H9 (cell line): Measurements from ENCODE around the gene TM6SF1. TPM values are rescaled to one million over a fixed set of nuclear protein-coding genes. Genes with fewer than 3 reads are reported as not detected.

ENCODE experiments used
- DNase-seq: peaks from one replicate; pipeline ENCODE4 v3.0.0-alpha.2; 2017
- H2AFZ ChIP-seq: one replicate; pipeline ENCODE4 v1.6.1; 2013; ENCODE audit warnings: mild to moderate bottlenecking, low read length, control low read depth, moderate library complexity
- H2AK5ac ChIP-seq: 2 replicates; pipeline ENCODE4 v1.6.1; 2013; ENCODE audit warnings: low read length, control low read depth, mixed read lengths; ENCODE audit not compliant: insufficient read length
- H2BK120ac ChIP-seq: one replicate; pipeline ENCODE4 v1.6.1; 2013; ENCODE audit warnings: low read depth, mild to moderate bottlenecking, low read length, control low read depth, inconsistent platforms; ENCODE audit not compliant: poor library complexity, severe bottlenecking
- H2BK12ac ChIP-seq: 2 replicates; pipeline ENCODE4 v1.6.1; 2013; ENCODE audit warnings: low read length, control low read depth, mixed read lengths, low read depth; ENCODE audit not compliant: insufficient read length
- H2BK15ac ChIP-seq: 2 replicates; pipeline ENCODE4 v1.6.1; 2013; ENCODE audit warnings: low read depth, low read length, control low read depth
- H2BK20ac ChIP-seq: one replicate; pipeline ENCODE4 v1.6.1; 2013; ENCODE audit warnings: low read depth, mild to moderate bottlenecking, low read length, control low read depth, inconsistent platforms; ENCODE audit not compliant: poor library complexity, severe bottlenecking
- H2BK5ac ChIP-seq: 2 replicates; pipeline ENCODE4 v1.6.1; 2013; ENCODE audit warnings: low read length, control low read depth, mixed read lengths; ENCODE audit not compliant: insufficient read length
- H3K14ac ChIP-seq: 2 replicates; pipeline ENCODE4 v1.6.1; 2013; ENCODE audit warnings: low read length, control low read depth; ENCODE audit not compliant: insufficient read depth
- H3K18ac ChIP-seq: 2 replicates; pipeline ENCODE4 v1.6.1; 2013; ENCODE audit warnings: low read depth, mild to moderate bottlenecking, mixed read lengths, low read length, control low read depth; ENCODE audit not compliant: insufficient read length
- H3K23ac ChIP-seq: 2 replicates; pipeline ENCODE4 v1.6.1; 2013; ENCODE audit warnings: low read length, control low read depth, mixed read lengths, low read depth; ENCODE audit not compliant: insufficient read length
- H3K23me2 ChIP-seq: 2 replicates; pipeline ENCODE4 v1.6.1; 2013; ENCODE audit warnings: low read depth, mild to moderate bottlenecking, mixed read lengths, low read length, control low read depth; ENCODE audit not compliant: insufficient read length, poor library complexity, severe bottlenecking
- H3K27ac ChIP-seq: 2 replicates; pipeline ENCODE4 v1.5.1; 2013; ENCODE audit warnings: low read length, control low read depth, mixed read lengths, low read depth; ENCODE audit not compliant: insufficient read length
- H3K27me3 ChIP-seq: 2 replicates; pipeline ENCODE4 v1.6.1; 2013; ENCODE audit warnings: low read length, control low read depth, inconsistent platforms; ENCODE audit not compliant: insufficient read depth
- H3K4ac ChIP-seq: 2 replicates; pipeline ENCODE4 v1.6.1; 2013; ENCODE audit warnings: low read depth, mild to moderate bottlenecking, control low read depth, inconsistent platforms, low read length, moderate library complexity
- H3K4me1 ChIP-seq: 2 replicates; pipeline ENCODE4 v1.6.1; 2013; ENCODE audit warnings: low read length, control low read depth, inconsistent platforms; ENCODE audit not compliant: insufficient read depth
- H3K4me2 ChIP-seq: 2 replicates; pipeline ENCODE4 v1.6.1; 2013; ENCODE audit warnings: low read length, control low read depth, mixed read lengths; ENCODE audit not compliant: insufficient read length, insufficient read depth
- H3K56ac ChIP-seq: 2 replicates; pipeline ENCODE4 v1.6.1; 2013; ENCODE audit warnings: low read depth, mild to moderate bottlenecking, mixed read lengths, low read length, control low read depth; ENCODE audit not compliant: insufficient read length
- H3K79me1 ChIP-seq: 2 replicates; pipeline ENCODE4 v1.6.1; 2013; ENCODE audit warnings: low read depth, mild to moderate bottlenecking, moderate library complexity, low read length, control low read depth, inconsistent platforms; ENCODE audit not compliant: insufficient read depth, poor library complexity, severe bottlenecking
- H3K79me2 ChIP-seq: 2 replicates; pipeline ENCODE4 v1.6.1; 2013; ENCODE audit warnings: low read length, control low read depth, inconsistent platforms; ENCODE audit not compliant: insufficient read depth
- H3K9ac ChIP-seq: 2 replicates; pipeline ENCODE4 v1.6.1; 2013; ENCODE audit warnings: low read length, control low read depth, mixed read lengths; ENCODE audit not compliant: insufficient read length; ENCODE audit errors: extremely low read depth
- H3K9me3 ChIP-seq: one replicate; pipeline ENCODE4 v1.6.1; 2013; ENCODE audit warnings: low read depth, low read length, inconsistent platforms; ENCODE audit not compliant: control insufficient read depth
- H3T11ph ChIP-seq: one replicate; pipeline ENCODE4 v1.6.1; 2013; ENCODE audit warnings: mild to moderate bottlenecking, low read length, control low read depth, inconsistent platforms
- H4K20me1 ChIP-seq: one replicate; pipeline ENCODE4 v1.6.1; 2013; ENCODE audit not compliant: control insufficient read depth, insufficient read length, insufficient read depth
- H4K5ac ChIP-seq: 2 replicates; pipeline ENCODE4 v1.6.1; 2013; ENCODE audit warnings: low read depth, mild to moderate bottlenecking, mixed read lengths, low read length, control low read depth; ENCODE audit not compliant: insufficient read length
- H4K8ac ChIP-seq: replicated peaks from 2 replicates; pipeline ENCODE4 v1.6.1; 2013; ENCODE audit warnings: low read length, control low read depth, mixed read lengths, low read depth; ENCODE audit not compliant: insufficient read length
- H4K91ac ChIP-seq: 2 replicates; pipeline ENCODE4 v1.6.1; 2013; ENCODE audit warnings: low read depth, mild to moderate bottlenecking, moderate library complexity, mixed read lengths, low read length, control low read depth; ENCODE audit not compliant: insufficient read length
- H3K27ac Mint-ChIP-seq, 3 experiments: 2 replicates in 2 of 3; 3 replicates in 1 of 3; pipeline ENCODE4 v1.8.0; 2020 to 2021; ENCODE audit warnings: mixed read lengths in 3 of 3, mild to moderate bottlenecking in 1 of 3, moderate library complexity in 1 of 3
- H3K27me3 Mint-ChIP-seq: 2 replicates; pipeline ENCODE4 v1.8.0; 2021; ENCODE audit warnings: low read depth, mild to moderate bottlenecking, moderate library complexity, mixed read lengths
- H3K36me3 Mint-ChIP-seq, 3 experiments: 2 replicates in 2 of 3; 3 replicates in 1 of 3; pipeline ENCODE4 v1.8.0; 2020 to 2021; ENCODE audit warnings: low read depth in 3 of 3, mixed read lengths in 3 of 3; ENCODE audit not compliant: insufficient read depth in 1 of 3
- H3K4me1 Mint-ChIP-seq, 2 experiments: 2 replicates each; pipeline ENCODE4 v1.8.0; 2020; ENCODE audit warnings: mixed read lengths in 2 of 2
- H3K4me3 Mint-ChIP-seq, 2 experiments: 2 replicates in 1 of 2; 3 replicates in 1 of 2; pipeline ENCODE4 v1.8.0; 2020 to 2021; ENCODE audit warnings: mild to moderate bottlenecking in 2 of 2, mixed read lengths in 2 of 2, moderate library complexity in 1 of 2
- H3K9me3 Mint-ChIP-seq, 2 experiments: 2 replicates in 1 of 2; 3 replicates in 1 of 2; pipeline ENCODE4 v1.8.0; 2020; ENCODE audit warnings: mild to moderate bottlenecking in 2 of 2, mixed read lengths in 2 of 2, moderate library complexity in 1 of 2
- CTCF ChIP-seq: fragments of 200-600 bp; sonication (generic); conservative IDR thresholded peaks from 3 replicates; pipeline ENCODE4 v1.8.0; 2021; ENCODE audit warnings: antibody characterized with exemption, mild to moderate bottlenecking
- WGBS: extraction: QIAGEN DNeasy Blood & Tissue Kit; methylation state at CpG from one replicate; pipeline ENCODE4 v1.1.7; 2013; ENCODE audit warnings: missing lambda C conversion rate, low lambda C conversion rate, mixed read lengths; ENCODE audit not compliant: insufficient read length; ENCODE audit errors: extremely low coverage; 5-methylcytosine and 5-hydroxymethylcytosine counted together
- total RNA-seq: library from RNA; stranded (reverse); gene quantifications from 2 replicates; pipeline ENCODE4 v1.2.1, GENCODE V29; 2021

Gene TM6SF1
- total RNA-seq, 1 experiment from 2014 or later = 0.96 TPM

- no peak for DNase-seq
- Histone ChIP-seq H3K14ac (no peak overlapping the region), H3K23ac (no peak overlapping the region), H4K5ac (no peak overlapping the region), H3K27ac (no peak overlapping the region), H3K56ac (no peak overlapping the region), H3K23me2 (no peaks in the 10 kb centered on the region), H3K4ac (no peak overlapping the region), H2BK12ac (no peak overlapping the region), H3K9me3 (no peaks in the 10 kb centered on the region), H3K9ac (no peak overlapping the region), H2BK5ac (no peak overlapping the region), H2BK20ac (no peak overlapping the region), H3K18ac (no peak overlapping the region), H2BK120ac (no peak overlapping the region), H3K79me1 (no peaks in the 10 kb centered on the region), H2AK5ac (no peak overlapping the region), H3K79me2 (no peaks in the 10 kb centered on the region), H2BK15ac (no peak overlapping the region), H4K20me1 (no peaks in the 10 kb centered on the region), H3K4me1 (no peaks in the 10 kb centered on the region), H4K8ac (no peak overlapping the region), H3T11ph (no peak overlapping the region), H4K91ac (no peak overlapping the region), H3K4me2 (no peak overlapping the region), H2AFZ (no peak overlapping the region), H3K27me3 (no peaks in the 10 kb centered on the region)
- no peaks in the 10 kb centered on the region for H3K9me3 Mint-ChIP-seq
- H3K27ac Mint-ChIP-seq = no peak overlapping the region
- no peak for TF ChIP-seq CTCF
- H3K4me1 Mint-ChIP-seq = peaks cover 4 to 5% of the 10 kb centered on the region in 2 experiments; a peak in 1 of 4 replicates
- H3K27me3 Mint-ChIP-seq = no peaks in the 10 kb centered on the region
- H3K36me3 Mint-ChIP-seq = peaks cover 11 to 59% (median 55%) of the 10 kb centered on the region in 3 experiments; a peak in 6 of 7 replicates
- H3K4me3 Mint-ChIP-seq = no peak overlapping the region
- no CpG with 5 or more reads among the region's 1 CpG for WGBS
Measured at GRCh38 chr15:83158393-83158792, 50.9 kb downstream of the TM6SF1 start.
